Measurements from ENCODE around the gene TRERF1.

The TRERF1 gene

DNA sequence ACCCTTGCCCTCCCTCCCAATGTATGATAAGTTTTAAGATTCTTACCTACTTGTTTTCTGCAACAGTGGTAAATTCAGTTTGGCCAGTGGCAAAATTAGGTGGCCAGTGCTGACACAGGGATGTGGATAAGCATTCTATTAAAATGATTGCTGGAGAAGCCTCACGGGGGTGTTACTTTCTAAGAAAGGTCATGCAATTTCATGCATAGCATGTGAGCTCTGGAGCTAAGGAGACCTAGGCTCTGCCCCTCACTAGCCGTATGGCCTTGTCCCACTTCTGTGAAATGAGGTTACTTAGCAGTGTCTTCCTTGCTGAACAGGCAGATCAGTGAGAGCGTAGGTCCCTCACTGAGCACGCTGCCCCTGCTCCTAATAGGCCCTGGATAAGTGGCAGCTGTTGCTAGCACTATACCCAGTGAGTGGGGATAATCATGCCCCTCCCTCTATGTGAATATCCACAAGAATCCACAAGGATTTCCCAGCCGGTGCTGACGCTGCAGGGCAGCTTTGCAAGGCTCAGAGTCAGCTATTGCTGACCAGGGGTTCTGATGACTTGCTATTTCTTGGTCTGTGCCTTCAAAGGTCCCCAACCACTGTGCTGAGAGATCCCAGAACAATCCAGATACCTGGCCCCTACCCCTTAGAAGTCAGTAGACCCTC lies 147.5 kb downstream of the TRERF1 start:
- no peak for DNase-seq (ENCODE audit: low read depth)

DNA sequence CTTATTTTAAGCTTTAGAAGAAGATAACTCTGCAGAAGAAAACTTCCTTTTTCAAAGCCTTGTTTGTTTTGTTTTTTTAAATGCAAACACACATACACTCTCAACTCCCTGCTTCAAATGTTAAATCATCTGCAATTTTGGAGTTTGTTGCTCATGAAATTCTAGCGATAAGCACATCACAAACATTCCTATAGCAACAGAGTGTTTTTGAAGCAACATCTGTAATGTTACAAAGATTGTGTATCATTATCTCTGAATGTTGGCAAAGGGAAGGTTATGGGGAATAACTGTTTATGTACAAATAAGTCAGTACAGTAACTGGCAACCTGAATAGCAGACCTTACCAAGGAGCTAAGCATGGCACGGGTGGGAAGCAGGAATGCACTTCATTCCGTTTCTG lies 149.3 kb downstream of the TRERF1 start:
- no peak for DNase-seq (ENCODE audit: low read depth)

DNA sequence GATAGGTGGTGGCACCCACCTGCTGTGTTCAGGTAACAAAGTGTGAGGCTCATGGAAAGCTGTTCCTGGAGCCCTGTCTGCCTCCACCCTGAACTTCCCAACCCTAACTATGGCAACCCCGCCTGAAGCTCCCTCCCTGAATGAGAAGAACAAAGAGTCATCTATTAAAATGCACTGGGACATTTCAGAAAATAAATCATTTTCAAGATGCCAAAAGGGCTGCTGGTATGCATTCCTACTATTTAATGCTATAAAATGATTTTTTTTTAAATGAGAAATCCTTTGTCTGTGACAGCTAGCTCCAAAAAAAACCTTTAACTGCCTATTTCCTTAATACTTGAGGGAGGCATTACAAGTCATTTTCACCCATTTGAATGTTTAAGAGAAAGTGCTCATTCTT lies 149.7 kb downstream of the TRERF1 start:
- DNase-seq (ENCODE audit: low read depth), result no peak

DNA sequence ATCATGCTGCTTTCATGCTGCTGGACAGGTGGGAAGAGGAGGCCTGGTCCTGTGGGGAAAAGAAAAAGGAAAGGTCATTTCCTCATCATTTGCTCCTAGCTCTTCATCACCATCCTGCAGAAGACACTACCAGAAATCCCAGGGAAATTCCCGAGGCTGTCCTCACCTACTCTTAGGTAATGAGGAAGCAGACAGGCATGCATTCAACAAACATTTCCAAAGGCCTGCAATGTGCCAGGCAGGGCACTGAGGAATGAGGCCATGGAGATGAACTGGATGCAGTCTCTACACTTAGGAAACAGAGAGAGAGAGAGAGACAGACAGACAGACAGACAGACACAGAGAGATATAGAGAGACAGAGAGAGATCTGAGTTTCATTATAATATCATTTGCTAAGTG lies 151.0 kb downstream of the TRERF1 start:
- DNase-seq (ENCODE audit: low read depth), result no peak

DNA sequence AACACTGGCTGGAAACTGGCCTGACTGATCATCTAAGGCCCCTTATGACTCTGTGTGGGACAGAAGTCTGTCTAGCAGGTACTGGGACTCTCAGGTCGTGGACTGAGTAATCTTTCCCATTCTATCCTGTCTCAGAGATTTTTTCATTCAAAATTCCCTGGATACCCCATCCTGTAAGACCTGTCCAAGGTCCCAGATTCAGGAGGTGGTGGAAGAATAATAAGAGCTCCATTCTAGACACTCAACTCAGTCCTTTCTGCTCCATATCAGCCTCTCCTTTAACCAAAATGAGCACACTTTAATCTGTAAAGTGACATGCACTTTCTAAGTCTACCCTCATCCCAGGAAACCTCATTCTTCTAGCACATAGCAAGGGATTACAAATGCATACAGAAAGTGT lies 151.5 kb downstream of the TRERF1 start:
- DNase-seq (ENCODE audit: low read depth), result no peak

DNA sequence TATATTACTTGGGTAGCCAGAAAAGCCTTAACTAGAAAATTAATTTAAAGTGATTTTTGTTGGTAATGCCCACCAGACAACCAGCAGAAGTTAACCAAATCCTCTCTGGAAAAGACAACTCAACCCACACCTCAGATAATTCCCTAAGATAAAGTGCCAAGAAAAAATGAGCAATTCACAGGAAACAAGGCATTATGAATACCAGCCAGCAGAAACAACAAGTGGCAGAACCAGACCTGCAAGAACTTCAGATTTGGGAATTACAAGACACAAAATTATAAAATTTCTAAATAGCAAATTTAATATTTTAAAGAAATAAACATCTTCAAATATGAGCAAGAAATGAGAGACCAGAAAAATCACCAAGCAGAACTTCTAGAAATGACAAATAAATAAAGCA lies 154.1 kb downstream of the TRERF1 start:
- no peak for DNase-seq (ENCODE audit: low read depth)

DNA sequence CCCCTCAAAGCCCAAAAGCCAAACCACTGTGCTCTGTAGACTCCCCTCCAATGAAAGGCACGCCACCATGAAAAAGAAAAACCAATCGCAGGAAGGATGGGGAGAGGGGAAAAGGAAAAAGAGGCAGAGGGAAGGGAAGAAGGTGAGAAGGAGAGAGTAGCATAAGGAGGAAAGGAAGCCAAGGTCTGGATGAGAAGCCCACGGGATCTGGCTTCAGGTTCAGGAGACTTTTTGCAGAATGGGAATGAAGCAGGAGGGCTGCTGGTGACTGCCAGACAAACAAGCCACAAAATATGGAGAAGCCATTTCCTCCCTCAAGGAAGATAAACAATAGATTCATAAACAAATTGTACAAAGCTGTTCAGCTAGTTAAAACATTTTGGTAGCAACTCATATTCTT lies 155.1 kb downstream of the TRERF1 start:
- no peak for DNase-seq (ENCODE audit: low read depth)

DNA sequence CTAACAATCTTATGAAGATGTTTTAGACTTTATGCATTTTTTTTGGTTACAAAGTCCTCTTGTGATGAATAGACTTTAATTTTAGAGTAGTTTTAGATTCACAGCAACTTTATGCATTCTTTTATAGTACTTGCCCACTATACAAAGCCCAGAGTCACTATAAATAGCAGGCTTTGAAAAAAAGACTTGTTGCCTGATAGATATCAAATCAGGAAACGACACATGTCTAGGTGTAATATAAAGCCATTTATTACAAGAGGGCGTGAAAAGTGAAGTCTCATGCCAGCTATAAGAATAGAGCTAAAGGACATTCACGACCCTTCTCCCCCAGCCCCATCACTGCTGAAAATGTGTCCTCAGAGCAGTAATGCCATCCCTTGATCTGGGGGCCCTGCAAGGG lies 156.0 kb downstream of the TRERF1 start:
- DNase-seq (ENCODE audit: low read depth), result no peak

DNA sequence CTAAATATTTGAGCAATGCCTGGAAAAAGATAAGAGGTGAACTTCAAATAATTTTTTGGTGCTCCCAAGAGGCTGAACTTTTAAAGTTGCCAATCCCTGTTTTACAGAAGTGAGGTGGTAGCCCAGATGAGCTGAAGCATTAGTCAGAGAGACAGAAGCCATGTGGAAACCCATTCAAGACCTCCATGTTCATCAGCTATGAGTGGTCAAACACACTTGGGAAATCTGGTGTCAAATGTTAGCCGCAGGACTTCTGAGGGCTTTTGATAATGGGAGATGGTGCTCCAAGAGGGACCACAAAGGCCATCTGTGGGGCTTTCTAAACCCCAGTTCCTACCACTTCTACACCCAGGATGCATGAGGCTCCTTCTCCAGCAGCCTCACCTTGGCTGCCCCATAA lies 156.5 kb downstream of the TRERF1 start:
- DNase-seq (ENCODE audit: low read depth), result no peak

DNA sequence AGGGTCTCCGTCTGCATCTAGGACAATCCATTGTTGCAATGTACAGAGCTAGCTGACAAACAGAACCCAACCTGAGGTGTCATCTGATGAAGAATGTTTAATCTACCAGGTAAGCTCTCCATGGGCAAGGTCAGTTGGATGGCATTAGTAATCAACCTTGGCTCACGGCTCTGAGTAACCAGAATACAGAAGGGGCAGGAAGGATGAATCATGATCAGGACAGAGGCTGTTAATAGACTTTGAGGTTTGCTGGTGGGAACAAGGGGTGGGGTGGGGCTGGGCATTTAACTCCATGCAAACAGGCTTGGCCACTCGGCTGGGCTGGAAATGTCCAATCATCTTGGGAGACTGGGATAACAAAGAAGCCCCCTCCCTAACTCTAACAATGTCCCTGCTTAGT lies 157.0 kb downstream of the TRERF1 start:
- DNase-seq (ENCODE audit: low read depth), result peak; percentile 54

DNA sequence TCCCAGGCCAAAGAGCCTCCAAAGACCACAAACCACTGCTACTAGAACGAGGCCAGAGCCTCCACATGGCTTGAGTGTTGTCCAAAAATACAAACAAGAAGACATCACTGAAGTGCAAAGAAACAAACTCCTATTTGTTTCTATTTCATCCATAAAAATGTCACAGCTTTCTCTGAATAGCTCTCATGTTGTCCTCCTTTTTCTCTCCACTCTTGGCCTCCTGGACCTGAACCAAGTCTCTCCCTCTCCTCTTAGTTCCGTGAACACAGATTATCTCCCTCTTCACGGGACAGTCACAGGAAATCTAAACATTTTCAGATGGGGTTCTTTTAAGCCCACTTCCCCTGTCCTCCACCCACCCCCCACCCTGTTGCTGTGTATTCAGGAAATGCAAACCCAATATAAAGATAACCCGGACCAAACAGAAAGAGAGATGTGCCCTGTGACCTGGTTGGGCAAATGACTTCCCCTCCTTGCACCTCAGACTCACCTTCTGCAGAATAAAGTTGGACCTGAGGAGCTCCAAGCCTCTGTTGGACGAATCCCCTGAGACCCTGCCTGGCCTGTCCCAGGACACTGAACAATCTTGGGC lies 158.2 kb downstream of the TRERF1 start:
- no peak for DNase-seq (ENCODE audit: low read depth)

DNA sequence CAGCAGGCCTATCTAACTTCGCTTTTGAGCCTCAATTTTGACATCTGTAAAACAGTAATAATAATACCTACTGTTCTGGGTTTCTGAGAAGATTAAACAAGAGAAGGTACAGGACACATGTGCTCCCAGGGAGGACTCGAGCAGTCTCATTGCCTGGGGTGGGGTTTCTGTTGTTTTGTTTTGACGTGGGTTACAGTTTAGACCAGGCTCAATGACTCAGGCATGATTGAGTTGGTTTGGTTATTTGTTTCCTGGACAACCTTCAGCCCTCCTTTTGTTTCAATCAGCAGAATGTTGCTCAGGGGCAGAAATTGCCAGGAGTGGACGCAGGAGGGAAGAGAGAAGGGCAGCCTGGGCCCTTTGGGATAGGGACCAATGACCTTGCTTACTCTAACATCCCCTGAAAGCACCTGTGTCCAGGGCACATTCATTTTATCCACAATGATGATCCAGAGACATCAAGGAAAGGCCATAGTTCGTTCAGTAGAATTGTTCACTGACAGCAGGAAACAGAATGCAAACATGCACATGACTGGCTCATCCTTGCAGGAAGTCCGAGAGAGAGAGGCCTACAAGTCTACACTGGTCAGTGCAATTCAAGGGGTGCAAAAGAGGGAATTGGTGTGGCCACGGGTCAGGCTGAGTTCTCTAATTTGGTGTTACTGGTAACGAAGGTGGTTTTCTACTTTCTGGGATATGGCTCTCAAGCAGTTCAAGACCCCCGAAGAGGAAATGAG lies 159.6 kb downstream of the TRERF1 start:
- peak; percentile 78 for DNase-seq (ENCODE audit: low read depth)

DNA sequence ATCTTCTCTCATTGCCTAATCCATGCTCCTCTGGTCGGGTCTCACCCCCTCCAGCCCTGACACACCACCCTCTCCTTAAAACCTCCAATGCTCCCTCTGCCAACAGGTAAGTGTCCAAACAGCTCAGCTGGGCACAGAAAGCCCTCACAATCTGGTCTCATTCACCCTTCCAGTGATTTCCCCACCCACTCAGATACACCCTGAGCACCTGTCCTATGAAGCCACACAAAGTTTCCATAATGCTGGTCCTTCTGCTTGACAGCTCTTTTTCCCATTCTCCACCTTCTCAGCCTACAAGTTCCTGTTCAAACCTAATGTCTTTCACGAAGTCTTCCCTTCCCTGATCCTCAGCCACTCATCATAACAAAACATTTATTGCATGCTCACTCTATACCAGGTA lies 164.0 kb downstream of the TRERF1 start:
- DNase-seq (ENCODE audit: low read depth), result no peak

DNA sequence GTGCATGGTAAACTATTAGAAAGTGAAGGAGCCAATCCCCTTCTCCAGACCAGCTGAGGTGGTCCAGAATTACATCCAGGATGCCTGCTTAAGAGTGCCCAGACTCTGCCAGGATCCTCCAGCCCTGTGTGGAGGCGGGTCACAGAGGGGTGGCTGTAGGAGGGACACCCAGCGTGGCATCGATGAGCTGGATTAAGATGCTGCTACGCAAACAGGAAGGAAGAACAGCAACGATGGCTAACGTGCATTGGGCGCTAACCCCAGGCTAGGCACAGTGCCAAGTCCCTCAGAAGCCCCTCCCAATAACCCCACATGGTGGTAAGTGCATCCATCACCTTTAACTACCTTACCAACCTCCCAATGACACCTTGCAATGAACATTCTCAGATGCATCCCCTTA lies 170.2 kb downstream of the TRERF1 start:
- no peak for DNase-seq (ENCODE audit: low read depth)

DNA sequence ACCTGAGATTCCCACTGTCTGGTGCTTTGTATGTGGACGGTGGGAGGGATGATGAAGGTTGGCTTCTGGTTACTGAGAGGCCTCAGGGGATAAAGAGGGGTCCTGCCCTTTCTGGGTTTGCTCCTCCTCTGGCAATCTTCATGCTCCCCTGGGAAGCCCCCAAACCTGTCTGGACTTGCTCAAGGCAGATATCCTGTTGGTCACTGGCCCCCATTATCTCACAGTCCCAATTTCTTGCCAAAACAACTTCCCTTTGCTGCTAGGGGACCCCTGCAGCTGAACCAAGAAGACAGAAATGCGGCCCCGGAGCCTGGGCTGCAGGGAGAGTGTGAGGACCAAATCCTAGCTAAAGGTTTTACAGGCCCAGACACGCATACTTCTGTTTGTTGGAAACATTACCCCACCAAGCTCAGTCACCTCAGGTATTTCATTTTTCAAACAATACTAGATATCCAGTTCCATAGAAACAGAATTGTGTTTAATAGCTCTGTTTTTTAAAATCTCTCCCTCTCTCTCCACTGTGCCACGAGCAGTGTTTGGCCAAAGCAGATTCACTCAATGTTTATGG lies 170.7 kb downstream of the TRERF1 start:
- DNase-seq (ENCODE audit: low read depth), result no peak

DNA sequence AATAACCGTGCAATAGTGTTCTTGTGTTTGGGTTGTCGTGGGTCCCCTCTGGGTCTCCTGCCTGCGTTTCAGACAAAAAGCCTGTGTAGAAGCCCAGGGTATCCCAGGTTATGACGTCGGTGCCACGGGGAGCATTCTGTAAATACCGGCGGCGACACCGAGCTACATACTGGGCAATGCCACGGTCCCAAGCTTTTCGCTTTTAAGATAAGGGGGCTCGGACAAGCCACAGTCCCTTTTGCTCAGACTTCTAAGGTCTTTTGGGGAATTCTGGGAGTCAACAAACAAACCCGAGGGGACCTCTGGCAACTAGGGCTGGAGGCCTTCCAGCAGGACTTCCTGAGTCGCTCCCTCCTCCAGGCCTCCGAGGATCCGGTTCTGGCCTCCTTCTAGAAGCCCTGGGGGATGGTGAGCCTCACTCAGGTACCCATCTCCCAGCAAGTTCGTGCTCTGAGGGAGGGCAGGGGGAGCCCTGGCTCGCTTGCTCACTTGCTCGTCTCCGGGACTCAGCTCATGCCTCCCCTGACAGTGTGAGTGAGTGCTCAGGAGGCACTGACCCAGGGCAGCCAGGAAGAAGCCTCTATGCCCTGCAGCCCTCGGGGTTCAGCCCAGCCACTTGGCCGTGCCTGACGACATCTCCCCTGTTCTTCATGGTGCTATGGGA lies 171.6 kb downstream of the TRERF1 start:
- DNase-seq (ENCODE audit: low read depth), result no peak

DNA sequence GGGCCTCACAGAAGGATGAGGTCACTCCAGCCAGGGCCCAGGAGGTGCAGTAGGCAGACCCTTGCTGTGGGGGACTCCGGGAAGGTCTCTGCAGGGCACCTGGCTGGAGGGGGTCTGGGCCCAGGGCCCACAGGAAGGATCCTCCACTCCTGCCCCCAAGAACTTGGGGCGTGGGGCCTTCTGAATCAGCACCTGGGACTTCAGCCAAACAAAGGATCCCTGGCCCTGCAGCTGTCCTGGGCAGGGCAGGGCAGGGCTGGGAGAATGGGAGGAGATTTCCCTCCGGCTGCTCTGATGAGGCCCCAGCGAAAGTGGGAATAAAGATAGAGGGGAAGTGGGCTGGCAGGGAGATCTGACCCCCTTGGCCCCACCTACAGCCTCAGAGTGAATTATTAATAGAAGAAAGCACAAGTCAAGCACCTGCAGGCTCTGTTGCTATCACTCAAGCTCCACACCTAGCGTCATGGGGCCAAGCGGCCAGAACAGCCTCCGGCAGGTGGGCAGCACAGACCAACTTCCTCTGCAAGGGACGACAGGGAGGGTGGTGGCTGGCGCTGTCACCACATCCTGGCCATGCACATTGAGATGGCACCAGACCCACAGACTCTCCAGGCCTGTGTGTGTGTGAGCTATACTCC lies 172.5 kb downstream of the TRERF1 start:
- DNase-seq (ENCODE audit: low read depth), result no peak

DNA sequence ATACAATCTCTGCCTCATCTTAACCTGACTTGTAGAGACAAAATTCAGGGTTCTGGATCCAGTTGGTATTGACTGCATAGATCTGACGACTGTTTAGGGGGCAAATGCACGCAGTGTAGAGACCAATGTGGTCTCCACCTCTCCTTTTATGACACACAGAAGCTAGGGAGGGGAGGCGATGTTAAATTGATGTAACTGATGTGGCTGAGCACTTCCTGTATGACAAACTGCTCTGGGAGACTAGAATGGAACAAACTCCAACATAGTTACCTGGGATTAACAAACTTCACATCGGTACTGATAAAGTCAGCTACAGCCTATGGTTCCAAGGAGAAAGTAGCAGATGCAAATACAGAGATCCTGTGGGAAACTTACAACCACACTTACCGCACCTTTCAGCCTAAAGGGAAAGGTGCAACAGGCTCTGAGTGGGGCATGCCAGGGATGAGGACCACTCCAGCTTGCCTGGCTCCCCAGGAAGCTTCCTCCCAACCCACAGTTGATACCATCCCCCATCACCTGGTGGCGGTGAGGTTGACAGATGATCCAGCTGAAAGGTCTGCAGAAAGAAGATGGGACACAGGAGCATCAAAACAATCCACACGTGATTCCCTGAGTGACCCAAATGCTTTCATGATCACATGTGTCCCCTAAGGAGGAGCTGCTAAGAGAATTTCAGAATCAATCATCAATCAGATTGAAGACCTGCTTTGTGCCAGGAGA lies 173.4 kb downstream of the TRERF1 start:
- no peak for DNase-seq (ENCODE audit: low read depth)

DNA sequence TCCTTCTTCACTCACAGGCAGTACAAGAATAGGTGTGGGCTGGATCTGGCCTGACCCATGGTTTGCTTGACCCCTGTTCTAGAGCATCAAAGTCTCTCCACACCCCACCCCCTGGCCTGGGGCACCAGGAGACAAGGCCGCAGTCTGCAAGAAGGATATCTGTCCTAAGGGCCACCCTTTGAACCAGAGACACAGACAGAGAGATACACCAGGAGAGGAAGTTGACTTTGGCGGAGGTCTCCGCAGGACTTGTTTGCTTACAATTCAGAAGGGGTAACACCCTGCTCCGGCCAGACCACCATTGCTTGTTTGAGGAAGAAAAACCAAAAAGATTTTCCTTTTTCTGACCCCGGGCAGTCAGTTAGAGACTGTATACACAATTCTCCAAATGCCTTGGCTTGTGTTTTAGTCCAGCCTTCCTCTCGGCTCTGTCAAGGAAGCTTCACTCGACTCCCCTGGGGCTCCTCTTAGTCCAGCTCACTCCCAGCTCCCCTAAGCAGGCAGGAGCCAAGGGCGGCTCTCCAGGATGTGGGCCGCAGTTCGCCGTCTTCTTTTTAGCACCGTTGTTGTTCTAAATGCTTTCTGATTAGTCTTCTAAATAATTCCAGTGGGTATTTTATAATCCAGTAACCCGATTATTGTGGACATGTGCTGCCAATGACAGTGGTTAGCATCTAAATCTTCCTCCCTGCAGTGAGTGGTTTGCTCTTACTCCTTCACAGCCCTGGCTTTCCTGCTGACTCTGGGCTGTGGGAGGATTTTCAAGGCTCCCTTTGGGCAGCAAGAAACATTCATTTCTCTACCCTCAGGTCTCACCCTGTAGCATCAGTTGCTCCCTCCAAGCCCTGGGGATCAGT lies 175.5 kb downstream of the TRERF1 start:
- DNase-seq (ENCODE audit: low read depth), result peak; percentile 60

DNA sequence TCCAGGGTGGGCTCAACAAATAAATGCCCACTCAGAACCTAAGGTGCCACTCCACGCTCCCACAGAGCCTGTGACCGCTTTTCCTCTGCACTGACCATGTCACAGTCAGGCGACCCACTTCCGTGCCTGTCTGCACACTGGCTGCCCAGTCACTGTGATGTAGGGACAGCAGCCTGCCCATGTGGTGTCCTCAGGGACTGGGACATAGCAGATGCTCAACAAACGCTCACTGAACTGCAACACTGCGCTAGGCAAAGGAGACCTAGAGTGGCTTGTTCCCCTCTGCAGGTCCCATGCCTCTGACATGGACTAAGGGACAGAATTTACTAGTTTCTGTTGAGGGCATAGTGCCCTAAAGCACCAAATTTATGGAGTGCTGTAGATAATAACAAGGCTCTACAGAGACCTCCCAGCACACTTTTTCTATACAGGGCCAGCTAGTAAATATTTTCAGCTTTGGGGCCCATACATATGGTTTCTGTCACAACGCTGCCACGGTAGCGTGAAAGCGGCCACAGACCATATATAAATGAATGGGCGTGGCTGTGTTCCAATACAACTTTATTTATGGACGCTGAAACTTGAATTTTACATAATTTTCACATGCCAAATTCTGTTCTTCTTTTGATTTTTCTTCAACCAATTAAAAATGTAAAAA lies 176.2 kb downstream of the TRERF1 start:
- no peak for DNase-seq (ENCODE audit: low read depth)

Data from stromal cell of bone marrow (primary cell).